ENCODE results near the gene ARNT2.

DNA sequence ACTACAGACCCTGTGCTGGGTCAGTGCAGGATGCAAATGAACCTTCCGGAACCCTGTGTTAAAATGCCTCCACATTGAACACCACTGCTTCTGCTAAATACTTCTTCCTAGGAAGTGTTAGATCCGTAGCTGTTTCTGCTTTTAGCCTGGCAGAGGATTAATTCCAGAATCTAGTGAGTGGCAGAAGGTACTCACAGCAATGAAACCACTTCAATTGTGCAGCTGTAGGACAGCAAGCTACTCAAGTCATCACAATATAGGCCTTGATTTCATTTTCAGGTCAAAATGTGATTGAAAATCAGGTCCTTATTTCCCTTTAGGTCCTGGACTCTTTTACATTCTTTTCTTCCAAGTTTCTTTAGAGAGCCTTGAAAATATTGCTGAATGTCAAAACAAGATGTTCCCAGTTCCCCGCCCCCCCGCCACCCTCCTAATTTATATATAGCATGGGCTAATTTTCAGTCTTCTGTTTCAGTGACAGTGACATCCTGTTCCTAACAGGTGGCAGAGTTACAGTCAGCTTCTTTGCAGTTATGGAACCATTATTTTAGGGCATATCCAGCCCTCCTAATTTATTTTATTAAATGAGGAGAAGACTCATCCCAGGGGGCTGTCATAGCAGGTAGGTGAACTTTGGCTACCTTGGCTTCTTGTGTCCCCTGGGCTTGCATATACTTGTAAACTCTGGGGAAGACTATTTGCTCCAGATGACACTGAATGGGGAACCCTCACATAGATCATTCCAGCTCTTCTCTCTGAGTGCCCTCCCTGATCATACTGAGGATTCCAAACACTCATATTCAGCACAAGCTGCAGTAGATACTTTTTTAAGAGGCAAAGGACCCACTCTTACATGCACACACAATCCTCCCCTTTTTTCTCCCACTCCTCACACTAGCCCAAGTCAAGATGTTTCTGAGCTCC is 28.0 kb upstream of the ARNT2 start:
- TF ChIP-seq, protein P1, sequence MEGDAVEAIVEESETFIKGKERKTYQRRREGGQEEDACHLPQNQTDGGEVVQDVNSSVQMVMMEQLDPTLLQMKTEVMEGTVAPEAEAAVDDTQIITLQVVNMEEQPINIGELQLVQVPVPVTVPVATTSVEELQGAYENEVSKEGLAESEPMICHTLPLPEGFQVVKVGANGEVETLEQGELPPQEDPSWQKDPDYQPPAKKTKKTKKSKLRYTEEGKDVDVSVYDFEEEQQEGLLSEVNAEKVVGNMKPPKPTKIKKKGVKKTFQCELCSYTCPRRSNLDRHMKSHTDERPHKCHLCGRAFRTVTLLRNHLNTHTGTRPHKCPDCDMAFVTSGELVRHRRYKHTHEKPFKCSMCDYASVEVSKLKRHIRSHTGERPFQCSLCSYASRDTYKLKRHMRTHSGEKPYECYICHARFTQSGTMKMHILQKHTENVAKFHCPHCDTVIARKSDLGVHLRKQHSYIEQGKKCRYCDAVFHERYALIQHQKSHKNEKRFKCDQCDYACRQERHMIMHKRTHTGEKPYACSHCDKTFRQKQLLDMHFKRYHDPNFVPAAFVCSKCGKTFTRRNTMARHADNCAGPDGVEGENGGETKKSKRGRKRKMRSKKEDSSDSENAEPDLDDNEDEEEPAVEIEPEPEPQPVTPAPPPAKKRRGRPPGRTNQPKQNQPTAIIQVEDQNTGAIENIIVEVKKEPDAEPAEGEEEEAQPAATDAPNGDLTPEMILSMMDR (IDR thresholded peaks at IDR 0.05; ENCODE audit: poor library complexity): no peak
- TF ChIP-seq EZH2 (IDR thresholded peaks at IDR 0.05; ENCODE audit: borderline replicate concordance): no peak

Measured in hepatocyte (in vitro differentiated cells).